Body of pancreas (tissue), 4 donors: ENCODE results near the gene GABRB2. TPM values are rescaled to one million over a fixed set of nuclear protein-coding genes. Genes with fewer than 3 reads are reported as not detected.
"Not testable (repeated sequence)": the region's sequence is repeated elsewhere in the genome, so short reads cannot be mapped to it uniquely, and the experiment has no call there.

ENCODE experiments used
- ATAC-seq: fragments of 150-250 bp; one replicate; pipeline ENCODE4 v1.9.1; 2016
- DNase-seq, 4 donors: peaks; one replicate each; pipeline ENCODE4 v3.0.0-alpha.2; 2019
- H3K27ac ChIP-seq, 4 donors: fragments of 200-600 bp; sonication (generic); 1 replicate in 3 of 4; 2 replicates in 1 of 4; pipeline versions ENCODE4 v1.5.1 to v1.6.1; 2016 to 2019; ENCODE audit warnings: mild to moderate bottlenecking in 1 of 4, mixed read lengths in 1 of 4, moderate library complexity in 1 of 4
- H3K27me3 ChIP-seq, 2 donors: fragments of 200-600 bp; sonication (generic); one replicate each; pipeline ENCODE4 v1.6.0; 2016; ENCODE audit warnings: mild to moderate bottlenecking in 1 of 2
- H3K36me3 ChIP-seq, 2 donors: fragments of 200-600 bp; sonication (generic); replicated peaks in 1 of 2; 2 replicates each; pipeline ENCODE4 v1.5.1; 2016; ENCODE audit warnings: low read depth in 2 of 2; ENCODE audit not compliant: insufficient read depth in 1 of 2
- H3K4me1 ChIP-seq: fragments of 200-600 bp; sonication (generic); one replicate; pipeline ENCODE4 v1.6.0; 2016
- H3K4me3 ChIP-seq, 2 donors: fragments of 200-600 bp; sonication (generic); 1 replicate in 1 of 2; 2 replicates in 1 of 2; pipeline ENCODE4 v1.5.1; 2016 to 2019
- H3K9me3 ChIP-seq, 3 donors: fragments of 200-600 bp; sonication (generic); 1 replicate in 2 of 3; 2 replicates in 1 of 3; pipeline ENCODE4 v1.5.1; 2016
- POLR2A ChIP-seq, 3 donors: fragments of 450-650 bp; IDR thresholded peaks; one replicate each; pipeline ENCODE4 v1.6.1; 2016; ENCODE audit warnings: antibody characterized with exemption in 3 of 3, mild to moderate bottlenecking in 2 of 3
- WGBS, 2 donors: methylation state at CpG; one replicate each; pipeline ENCODE4 v1.1.5; 2017; 5-methylcytosine and 5-hydroxymethylcytosine counted together
- intact Hi-C: fragments of 100-400 bp; cut with DNase I; formaldehyde crosslinking; loops from one replicate; pipeline ENCODE4 v1.15.1; 2023
- total RNA-seq, 2 donors: library from RNA; depleted of rRNA; stranded (reverse); fragments of >200 nt; gene quantifications; one replicate each; pipeline ENCODE4 v1.1.0, GENCODE V29; 2016
- TF ChIP-seq, protein P1 (sequence below), 7 experiments: fragments of 450-650 bp in 4 of 7; fragments of 200-600 bp in 3 of 7; sonication (generic) in 3 of 7; IDR thresholded peaks; one replicate each; pipeline ENCODE4 v1.5.1; 2016 to 2019; ENCODE audit warnings: antibody characterized with exemption in 7 of 7

GABRB2 gene
- total RNA-seq, 2 donors from 2014 or later, result under 0.01 TPM; not detected in 1

DNA sequence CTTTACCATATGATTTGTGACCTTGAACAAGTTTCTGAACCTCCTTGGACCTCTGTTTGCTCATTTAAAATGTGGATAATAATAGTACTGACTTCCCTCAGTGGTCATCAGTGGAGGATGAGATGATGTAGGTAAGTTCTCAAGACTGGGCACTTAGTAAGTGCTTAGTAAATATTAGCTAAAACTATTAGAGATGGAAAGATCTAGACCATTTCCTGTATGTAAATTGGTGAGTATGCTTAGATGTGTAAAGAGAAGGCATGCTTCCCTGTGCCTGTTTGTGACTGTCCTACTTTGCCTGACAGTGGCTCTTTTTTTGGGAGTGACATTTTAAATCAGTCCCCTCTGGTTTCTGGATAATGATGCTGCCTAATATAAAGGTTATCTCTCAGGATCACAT lies 288.1 kb downstream of the GABRB2 start:
- intact Hi-C loops, result no loop called here
- Histone ChIP-seq H3K4me3 (no peak overlapping the region), H3K27me3 (no peaks in the 10 kb centered on the region), H3K27ac (no peak overlapping the region), H3K9me3 (no peaks in the 10 kb centered on the region), H3K4me1 (peaks cover 2% of the 10 kb centered on the region), H3K36me3 (no peaks in the 10 kb centered on the region)
- TF ChIP-seq, protein P1, sequence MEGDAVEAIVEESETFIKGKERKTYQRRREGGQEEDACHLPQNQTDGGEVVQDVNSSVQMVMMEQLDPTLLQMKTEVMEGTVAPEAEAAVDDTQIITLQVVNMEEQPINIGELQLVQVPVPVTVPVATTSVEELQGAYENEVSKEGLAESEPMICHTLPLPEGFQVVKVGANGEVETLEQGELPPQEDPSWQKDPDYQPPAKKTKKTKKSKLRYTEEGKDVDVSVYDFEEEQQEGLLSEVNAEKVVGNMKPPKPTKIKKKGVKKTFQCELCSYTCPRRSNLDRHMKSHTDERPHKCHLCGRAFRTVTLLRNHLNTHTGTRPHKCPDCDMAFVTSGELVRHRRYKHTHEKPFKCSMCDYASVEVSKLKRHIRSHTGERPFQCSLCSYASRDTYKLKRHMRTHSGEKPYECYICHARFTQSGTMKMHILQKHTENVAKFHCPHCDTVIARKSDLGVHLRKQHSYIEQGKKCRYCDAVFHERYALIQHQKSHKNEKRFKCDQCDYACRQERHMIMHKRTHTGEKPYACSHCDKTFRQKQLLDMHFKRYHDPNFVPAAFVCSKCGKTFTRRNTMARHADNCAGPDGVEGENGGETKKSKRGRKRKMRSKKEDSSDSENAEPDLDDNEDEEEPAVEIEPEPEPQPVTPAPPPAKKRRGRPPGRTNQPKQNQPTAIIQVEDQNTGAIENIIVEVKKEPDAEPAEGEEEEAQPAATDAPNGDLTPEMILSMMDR (IDR thresholded peaks at IDR 0.05), result no peak
- no peak for TF ChIP-seq POLR2A (IDR thresholded peaks at IDR 0.05)
- DNase-seq (no peak), ATAC-seq (no peak)

GRCh38 chr5:161256957-161257356 lies 289.6 kb downstream of the GABRB2 start:
- TF ChIP-seq POLR2A (IDR thresholded peaks at IDR 0.05), result no peak
- TF ChIP-seq, protein P1 (IDR thresholded peaks at IDR 0.05), result no peak
- Histone ChIP-seq H3K27me3 (no peaks in the 10 kb centered on the region), H3K9me3 (no peaks in the 10 kb centered on the region), H3K36me3 (no peaks in the 10 kb centered on the region), H3K4me3 (no peak overlapping the region), H3K27ac (no peak overlapping the region), H3K4me1 (no peaks in the 10 kb centered on the region)
- WGBS, 2 donors, result 61 to 66% methylated on average over 2 of the region's 2 CpGs
- no peak for ATAC-seq
- intact Hi-C loops, result no loop called here
- DNase-seq, result no peak

DNA sequence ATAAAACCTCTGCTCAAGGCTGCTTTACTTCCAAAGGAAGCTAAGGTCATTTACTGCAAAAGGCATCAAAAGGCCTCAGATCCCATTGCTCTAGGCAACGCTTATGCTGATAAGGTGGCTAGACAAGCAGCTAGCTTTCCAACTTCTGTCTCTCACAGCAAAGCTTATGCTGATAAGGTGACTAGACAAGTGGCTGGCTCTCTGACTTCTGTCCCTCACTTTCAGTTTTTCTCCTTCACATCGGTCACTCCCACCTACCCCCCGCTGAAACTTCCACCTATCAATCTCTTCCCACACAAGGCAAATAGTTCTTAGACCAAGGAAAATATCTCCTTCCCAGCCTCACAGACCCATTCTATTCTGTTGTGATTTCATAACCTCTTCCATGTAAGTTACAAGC lies 293.6 kb downstream of the GABRB2 start:
- H3K4me3 ChIP-seq, H3K27me3 ChIP-seq, H3K36me3 ChIP-seq, intact Hi-C loops, ATAC-seq, H3K27ac ChIP-seq, H3K9me3 ChIP-seq, H3K4me1 ChIP-seq, DNase-seq: not testable (repeated sequence)
- WGBS, 2 donors, result 29 to 30% methylated on average over 3 of the region's 3 CpGs

DNA sequence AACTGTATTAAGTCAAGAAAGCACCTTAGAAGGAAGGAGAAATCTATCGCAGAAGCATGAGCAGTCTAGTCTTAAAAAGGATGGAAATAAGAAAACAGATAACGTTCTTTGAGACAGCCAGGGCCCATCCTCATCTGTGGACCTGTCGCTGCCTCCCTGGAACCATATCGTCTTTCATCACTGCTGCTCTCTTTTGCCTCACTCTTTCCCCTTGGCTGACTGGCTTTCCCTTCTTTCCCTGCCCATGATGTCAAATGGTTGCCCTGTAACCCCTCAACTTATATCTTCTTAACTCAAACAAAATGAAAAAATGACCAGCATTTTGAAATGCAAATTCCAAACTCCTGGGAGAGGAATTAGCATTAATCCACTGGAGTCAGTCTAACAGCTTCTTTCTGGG lies 299.8 kb downstream of the GABRB2 start:
- TF ChIP-seq, protein P1 (IDR thresholded peaks at IDR 0.05), result no peak
- ATAC-seq (no peak), DNase-seq (no peak)
- intact Hi-C loops, result no loop called here
- WGBS, 2 donors, result 85 to 87% methylated on average over 4 of the region's 4 CpGs
- Histone ChIP-seq H3K27ac (no peak overlapping the region), H3K36me3 (no peaks in the 10 kb centered on the region), H3K9me3 (no peaks in the 10 kb centered on the region), H3K4me1 (no peaks in the 10 kb centered on the region), H3K4me3 (no peak overlapping the region), H3K27me3 (no peaks in the 10 kb centered on the region)

DNA sequence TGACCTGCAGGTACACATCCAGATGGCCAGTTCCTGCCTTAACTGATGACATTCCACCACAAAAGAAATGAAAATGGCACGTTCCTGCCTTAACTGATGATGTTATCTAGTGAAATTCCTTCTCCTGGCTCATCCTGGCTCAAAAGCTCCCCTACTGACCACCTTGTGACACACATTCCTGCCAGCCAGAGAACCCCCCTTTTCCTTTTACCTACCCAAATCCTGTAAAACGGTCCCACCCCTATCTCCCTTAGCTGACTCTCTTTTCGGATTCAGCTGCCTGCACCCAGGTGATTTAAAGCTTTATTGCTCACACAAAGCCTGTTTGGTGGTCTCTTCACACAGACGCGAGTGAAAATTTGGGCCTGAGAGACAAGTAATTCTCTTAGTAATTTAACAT lies 300.7 kb downstream of the GABRB2 start:
- intact Hi-C loops, H3K4me1 ChIP-seq, DNase-seq, H3K27me3 ChIP-seq, H3K9me3 ChIP-seq, ATAC-seq, H3K36me3 ChIP-seq, H3K27ac ChIP-seq, H3K4me3 ChIP-seq: not testable (repeated sequence)
- 67 to 77% methylated on average over 5 of the region's 5 CpGs for WGBS, 2 donors

Other genes with a start within 250 kb of the GABRB2 start
- not detected for gene GABRA6, start 139.0 kb upstream of the GABRB2 start, total RNA-seq